Measurements from ENCODE around the gene AP3S2. TPM values are rescaled to one million over a fixed set of nuclear protein-coding genes. Genes with fewer than 3 reads are reported as not detected.

Gene AP3S2
- total and polyA plus RNA-seq, 2 of the 8 experiments (the other 6 are each of a cell fraction or from before 2014, with no cell fraction given) = 19.2 to 45.4 TPM

DNA sequence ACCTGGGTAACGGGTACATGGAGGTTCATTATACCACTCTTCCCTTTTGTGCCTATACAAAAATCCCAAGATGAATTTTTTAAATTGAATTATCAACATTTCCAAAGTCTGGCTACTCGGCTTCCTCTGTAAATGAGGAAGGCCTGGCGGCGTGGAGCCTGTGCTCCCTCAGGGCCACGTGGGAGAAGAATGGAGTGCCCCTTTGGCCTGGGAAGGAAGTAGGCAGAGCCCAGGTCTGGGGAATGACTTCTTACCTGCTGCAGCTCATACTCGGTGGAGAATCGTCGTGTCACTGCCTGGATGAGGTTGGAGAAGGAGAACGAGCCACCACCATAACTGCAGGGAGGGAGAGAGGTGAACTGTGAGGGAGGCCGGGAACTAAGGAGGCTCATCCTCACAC lies 103.6 kb downstream of the AP3S2 start:
- Histone ChIP-seq H3K14ac (ENCODE audit: insufficient read length) (no peak overlapping the region), H3K27me3 (replicated peaks in 1 of 4; ENCODE audit: control insufficient read depth in 3 of 4, extremely low read depth in 1 of 4, insufficient read depth in 3 of 4, low read length in 3 of 4) (no peaks in the 10 kb centered on the region; a peak in 1 of 7 replicates), H4K5ac (ENCODE audit: insufficient read length, low read depth, low read length) (no peak overlapping the region), H3K9ac (replicated peaks in 1 of 4; ENCODE audit: extremely low read depth in 1 of 4, low read depth in 3 of 4, low read length in 3 of 4) (no peak overlapping the region), H2BK20ac (ENCODE audit: low read length) (no peak overlapping the region), H3K18ac (ENCODE audit: extremely low read depth, low read length) (no peak overlapping the region), H3K4me3 (ENCODE audit: extremely low read depth in 1 of 4, insufficient read depth in 2 of 4, low read depth in 3 of 4, low read length in 4 of 4) (no peak overlapping the region), H3K4ac (replicated peaks; ENCODE audit: insufficient read length, low read depth, low read length) (no peak overlapping the region), H3K36me3 (ENCODE audit: control insufficient read depth in 2 of 4, insufficient read depth in 4 of 4, low read length in 3 of 4) (no peaks in the 10 kb centered on the region), H3K27ac (ENCODE audit: low read depth, low read length) (no peak overlapping the region), H2AFZ (ENCODE audit: low read length) (no peak overlapping the region), H3K23ac (ENCODE audit: insufficient read length) (no peak overlapping the region), H2BK15ac (ENCODE audit: low read length) (no peak overlapping the region), H2BK120ac (replicated peaks; ENCODE audit: low read depth, low read length) (no peak overlapping the region), H3K4me2 (ENCODE audit: insufficient read depth in 1 of 2, low read depth in 2 of 2, low read length in 2 of 2) (no peak overlapping the region), H3K79me2 (ENCODE audit: control insufficient read depth in 1 of 2, insufficient read depth in 2 of 2, low read length in 2 of 2) (no peaks in the 10 kb centered on the region), H3K23me2 (ENCODE audit: low read depth, low read length) (no peaks in the 10 kb centered on the region), H3K79me1 (ENCODE audit: low read depth, low read length) (no peaks in the 10 kb centered on the region), H4K91ac (replicated peaks; ENCODE audit: insufficient read length, low read length) (no peak overlapping the region), H2BK12ac (ENCODE audit: low read depth, low read length) (no peak overlapping the region), H4K20me1 (replicated peaks in 1 of 2; ENCODE audit: control insufficient read depth in 1 of 2, insufficient read depth in 2 of 2, low read length in 2 of 2) (no peaks in the 10 kb centered on the region), H2AK5ac (ENCODE audit: low read depth, low read length) (no peak overlapping the region), H3K56ac (replicated peaks; ENCODE audit: insufficient read length, low read depth, low read length) (no peak overlapping the region), H4K8ac (ENCODE audit: extremely low read depth, insufficient read depth, low read length) (no peak overlapping the region), H2BK5ac (ENCODE audit: low read depth, low read length) (no peak overlapping the region), H3K9me3 (ENCODE audit: insufficient read depth in 2 of 2, low read depth in 1 of 2, low read length in 1 of 2) (peaks cover 0 to 3% of the 10 kb centered on the region in 2 experiments; a peak in 2 of 4 replicates), H3K4me1 (replicated peaks in 1 of 4; ENCODE audit: control insufficient read depth in 3 of 4, insufficient read depth in 4 of 4, low read length in 3 of 4) (no peaks in the 10 kb centered on the region)
- 95% methylated on average over 10 of the region's 10 CpGs; no CpG with 5 or more reads in 1 of the 2 experiments for WGBS, 2 experiments (ENCODE audit: extremely low coverage in 1 of 2, insufficient coverage in 1 of 2, insufficient read length in 1 of 2, insufficient replicate concordance in 2 of 2, low coverage in 1 of 2, low lambda C conversion rate in 2 of 2, missing lambda C conversion rate in 1 of 2)
- FAIRE-seq (no peak), DNase-seq (ENCODE audit: low read depth in 1 of 2, low spot score in 2 of 2) (no peak)
- POLR2A ChIA-PET (ENCODE audit: partially characterized antibody) = interaction anchor here (0.6 kb wide), 1 partner anchor 138 kb away, joined by 3 read pairs; no protein-coding TSS in a partner anchor
- CTCF ChIA-PET (ENCODE audit: partially characterized antibody) = interaction anchor here (0.6 to 2.9 kb wide), 7 partner anchors 9 to 175 kb away, joined by 3 to 7 read pairs (median 4); no protein-coding TSS in a partner anchor
- TF ChIP-seq NRF1 (IDR thresholded peaks at IDR 0.05; ENCODE audit: low read depth, low read length) (no peak), HDAC2 (IDR thresholded peaks at IDR 0.05; ENCODE audit: borderline replicate concordance in 1 of 2, low read depth in 2 of 2, low read length in 2 of 2) (no peak), CTBP2 (IDR thresholded peaks at IDR 0.05; ENCODE audit: borderline replicate concordance, insufficient read depth, insufficient read length, low read length) (no peak), POLR2A (IDR thresholded peaks at IDR 0.05; ENCODE audit: control extremely low read depth in 1 of 2, low read depth in 2 of 2, low read length in 2 of 2) (no peak), SUZ12 (IDR thresholded peaks at IDR 0.05; ENCODE audit: low read length) (no peak), KDM1A (IDR thresholded peaks at IDR 0.05; ENCODE audit: borderline replicate concordance, low read length) (no peak), PHF8 (conservative IDR thresholded peaks at IDR 0.05; ENCODE audit: low read depth, low read length) (no peak), SIX5 (IDR thresholded peaks at IDR 0.05; ENCODE audit: low read depth, low read length) (no peak), KDM4A (IDR thresholded peaks at IDR 0.05; ENCODE audit: low read depth, low read length, severe bottlenecking) (no peak), NANOG (IDR thresholded peaks at IDR 0.05; ENCODE audit: insufficient read depth, low read depth, low read length, poor library complexity, severe bottlenecking) (no peak), RBBP5 (IDR thresholded peaks at IDR 0.05; ENCODE audit: borderline replicate concordance, low read depth, low read length) (no peak), KDM5A (IDR thresholded peaks at IDR 0.05; ENCODE audit: low read length) (no peak)
- TF ChIP-seq, protein P1, sequence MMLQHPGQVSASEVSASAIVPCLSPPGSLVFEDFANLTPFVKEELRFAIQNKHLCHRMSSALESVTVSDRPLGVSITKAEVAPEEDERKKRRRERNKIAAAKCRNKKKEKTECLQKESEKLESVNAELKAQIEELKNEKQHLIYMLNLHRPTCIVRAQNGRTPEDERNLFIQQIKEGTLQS (IDR thresholded peaks at IDR 0.05; ENCODE audit: insufficient read depth, low read depth, low read length) = no peak
